Body of pancreas (tissue), 4 donors: ENCODE data around the gene ZNF791.
A peak's percentile ranks its signal among the peaks of the same experiment; 100 is the strongest.

Experiments used
- POLR2A ChIP-seq, 3 donors: fragments of 450-650 bp; IDR thresholded peaks; one replicate each; pipeline ENCODE4 v1.6.1; 2016; ENCODE audit warnings: antibody characterized with exemption in 3 of 3, mild to moderate bottlenecking in 2 of 3
- TF ChIP-seq, protein P1 (sequence below), 7 experiments: fragments of 450-650 bp in 4 of 7; fragments of 200-600 bp in 3 of 7; sonication (generic) in 3 of 7; IDR thresholded peaks; one replicate each; pipeline ENCODE4 v1.5.1; 2016 to 2019; ENCODE audit warnings: antibody characterized with exemption in 7 of 7

DNA sequence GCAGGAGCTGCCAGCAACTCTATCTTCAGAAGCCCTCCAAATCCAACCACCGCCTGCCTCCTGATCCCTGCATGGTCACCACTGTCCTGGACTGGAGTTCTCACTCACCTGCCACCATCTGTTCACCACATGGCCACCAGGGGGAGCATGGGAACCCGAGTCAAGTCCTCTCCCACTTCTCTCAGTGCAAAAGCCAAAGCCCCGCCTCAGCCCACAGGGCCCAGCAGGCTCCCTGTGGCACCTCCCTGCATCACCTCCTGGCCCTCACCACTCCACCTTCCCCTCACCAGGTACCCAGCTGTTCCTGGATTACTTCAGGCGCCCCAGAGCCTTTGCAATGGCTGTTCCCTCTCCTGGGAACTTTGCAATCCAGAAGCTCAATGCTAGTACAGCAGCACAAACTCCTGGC lies 65.7 kb downstream of the ZNF791 start:
- TF ChIP-seq, protein P1, sequence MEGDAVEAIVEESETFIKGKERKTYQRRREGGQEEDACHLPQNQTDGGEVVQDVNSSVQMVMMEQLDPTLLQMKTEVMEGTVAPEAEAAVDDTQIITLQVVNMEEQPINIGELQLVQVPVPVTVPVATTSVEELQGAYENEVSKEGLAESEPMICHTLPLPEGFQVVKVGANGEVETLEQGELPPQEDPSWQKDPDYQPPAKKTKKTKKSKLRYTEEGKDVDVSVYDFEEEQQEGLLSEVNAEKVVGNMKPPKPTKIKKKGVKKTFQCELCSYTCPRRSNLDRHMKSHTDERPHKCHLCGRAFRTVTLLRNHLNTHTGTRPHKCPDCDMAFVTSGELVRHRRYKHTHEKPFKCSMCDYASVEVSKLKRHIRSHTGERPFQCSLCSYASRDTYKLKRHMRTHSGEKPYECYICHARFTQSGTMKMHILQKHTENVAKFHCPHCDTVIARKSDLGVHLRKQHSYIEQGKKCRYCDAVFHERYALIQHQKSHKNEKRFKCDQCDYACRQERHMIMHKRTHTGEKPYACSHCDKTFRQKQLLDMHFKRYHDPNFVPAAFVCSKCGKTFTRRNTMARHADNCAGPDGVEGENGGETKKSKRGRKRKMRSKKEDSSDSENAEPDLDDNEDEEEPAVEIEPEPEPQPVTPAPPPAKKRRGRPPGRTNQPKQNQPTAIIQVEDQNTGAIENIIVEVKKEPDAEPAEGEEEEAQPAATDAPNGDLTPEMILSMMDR (IDR thresholded peaks at IDR 0.05), result peak; percentile 67 to 87 (median 74)
- TF ChIP-seq POLR2A (IDR thresholded peaks at IDR 0.05), result no peak
